ENCODE results near the gene OR51V1.
"Not testable (repeated sequence)": the region's sequence is repeated elsewhere in the genome, so short reads cannot be mapped to it uniquely, and the experiment has no call there.

The OR51V1 gene

DNA sequence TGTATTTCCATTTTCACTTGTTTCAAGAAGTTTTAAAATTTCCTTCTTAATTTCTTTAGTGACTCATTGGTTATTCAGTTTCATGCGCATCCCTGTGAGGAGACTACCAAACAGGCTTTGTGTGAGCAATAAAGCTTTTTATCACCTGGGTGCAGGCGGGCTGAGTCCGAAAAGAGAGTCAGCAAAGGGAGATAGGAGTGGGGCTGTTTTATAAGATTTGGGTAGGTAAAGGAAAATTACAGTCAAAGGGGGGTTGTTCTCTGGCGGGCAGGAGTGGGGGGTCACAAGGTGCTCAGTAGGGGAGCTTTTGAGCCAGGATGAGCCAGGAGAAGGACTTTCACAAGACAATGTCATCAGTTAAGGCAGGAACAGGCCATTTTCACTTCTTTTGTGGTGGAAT lies 40.3 kb downstream of the OR51V1 start:
- H4K20me1 ChIP-seq (ENCODE audit: control insufficient read depth, insufficient read depth, low read depth, low read length); H3K9me2 ChIP-seq (replicated peaks; ENCODE audit: control insufficient read depth, low read length); H3K27ac ChIP-seq (ENCODE audit: low read depth, low read length); H3K4me3 ChIP-seq (ENCODE audit: low read length); H3K9me3 ChIP-seq (ENCODE audit: control insufficient read depth, insufficient read depth, low read length); H3K36me3 ChIP-seq (ENCODE audit: control insufficient read depth, low read length); H3K79me2 ChIP-seq (ENCODE audit: control insufficient read depth, low read length); H3K4me2 ChIP-seq (ENCODE audit: low read length); H3F3A ChIP-seq (ENCODE audit: control insufficient read depth, insufficient read depth); H3K4me1 ChIP-seq (ENCODE audit: control insufficient read depth, low read length); H3K27me3 ChIP-seq (ENCODE audit: control insufficient read depth, low read length): not testable (repeated sequence)

GRCh38 chr11:5159806-5160205 lies 40.7 kb downstream of the OR51V1 start:
- no peaks in the 10 kb centered on the region for H3K27me3 ChIP-seq (ENCODE audit: control insufficient read depth, low read length)
- H4K20me1 ChIP-seq (ENCODE audit: control insufficient read depth, insufficient read depth, low read depth, low read length), result no peaks in the 10 kb centered on the region
- TF ChIP-seq, protein P1, sequence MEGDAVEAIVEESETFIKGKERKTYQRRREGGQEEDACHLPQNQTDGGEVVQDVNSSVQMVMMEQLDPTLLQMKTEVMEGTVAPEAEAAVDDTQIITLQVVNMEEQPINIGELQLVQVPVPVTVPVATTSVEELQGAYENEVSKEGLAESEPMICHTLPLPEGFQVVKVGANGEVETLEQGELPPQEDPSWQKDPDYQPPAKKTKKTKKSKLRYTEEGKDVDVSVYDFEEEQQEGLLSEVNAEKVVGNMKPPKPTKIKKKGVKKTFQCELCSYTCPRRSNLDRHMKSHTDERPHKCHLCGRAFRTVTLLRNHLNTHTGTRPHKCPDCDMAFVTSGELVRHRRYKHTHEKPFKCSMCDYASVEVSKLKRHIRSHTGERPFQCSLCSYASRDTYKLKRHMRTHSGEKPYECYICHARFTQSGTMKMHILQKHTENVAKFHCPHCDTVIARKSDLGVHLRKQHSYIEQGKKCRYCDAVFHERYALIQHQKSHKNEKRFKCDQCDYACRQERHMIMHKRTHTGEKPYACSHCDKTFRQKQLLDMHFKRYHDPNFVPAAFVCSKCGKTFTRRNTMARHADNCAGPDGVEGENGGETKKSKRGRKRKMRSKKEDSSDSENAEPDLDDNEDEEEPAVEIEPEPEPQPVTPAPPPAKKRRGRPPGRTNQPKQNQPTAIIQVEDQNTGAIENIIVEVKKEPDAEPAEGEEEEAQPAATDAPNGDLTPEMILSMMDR (IDR thresholded peaks at IDR 0.05; ENCODE audit: low read depth, low read length, poor library complexity, severe bottlenecking), result no peak
- TF ChIP-seq EZH2phosphoT487 (IDR thresholded peaks at IDR 0.05; ENCODE audit: borderline replicate concordance, low read length), result no peak

DNA sequence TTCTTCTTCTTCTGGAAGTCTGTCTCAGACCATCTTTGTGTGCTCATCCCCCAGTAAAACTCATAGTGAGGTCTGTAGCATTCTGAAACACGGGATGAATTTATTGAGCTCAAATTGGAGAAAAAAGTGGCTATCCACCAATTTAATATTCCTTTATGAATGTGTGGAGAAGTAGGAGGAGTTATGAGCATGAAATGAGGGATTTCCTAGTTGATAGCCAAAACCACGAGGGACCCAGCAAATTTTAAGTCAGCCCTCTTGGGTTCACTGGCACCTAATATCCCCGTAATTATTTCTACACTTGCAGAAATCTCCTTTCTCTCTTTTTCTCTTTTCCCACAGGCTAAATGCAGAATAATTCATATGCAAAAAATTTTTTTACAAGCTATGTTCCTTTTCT lies 45.8 kb downstream of the OR51V1 start, which contains the start of gene OR52A1:
Gene OR52A1, minus strand, starts transcription at position 101 of the 400 bp plus-strand sequence. CDS start 2,388 bp downstream, outside the sequence.
- H3K36me3 ChIP-seq (ENCODE audit: control insufficient read depth, low read length), result no peaks in the 10 kb centered on the region

More at GRCh38 chr11:5159806-5160205, 40.7 kb downstream of the OR51V1 start:
- Histone ChIP-seq H3K9me3 (ENCODE audit: control insufficient read depth, insufficient read depth, low read length) (no peaks in the 10 kb centered on the region), H3K27ac (ENCODE audit: low read depth, low read length) (no peak overlapping the region), H3K4me3 (ENCODE audit: low read length) (no peak overlapping the region), H3K4me2 (ENCODE audit: low read length) (no peak overlapping the region), H3K9me2 (replicated peaks; ENCODE audit: control insufficient read depth, low read length) (no peaks in the 10 kb centered on the region), H3K36me3 (ENCODE audit: control insufficient read depth, low read length) (no peaks in the 10 kb centered on the region), H3F3A (ENCODE audit: control insufficient read depth, insufficient read depth) (no peaks in the 10 kb centered on the region), H3K4me1 (ENCODE audit: control insufficient read depth, low read length) (no peaks in the 10 kb centered on the region), H3K79me2 (ENCODE audit: control insufficient read depth, low read length) (no peaks in the 10 kb centered on the region)

More for the DNA sequence above, 45.8 kb downstream of the OR51V1 start, which contains the start of gene OR52A1:
- Histone ChIP-seq H3F3A (ENCODE audit: control insufficient read depth, insufficient read depth) (no peaks in the 10 kb centered on the region), H3K4me1 (ENCODE audit: control insufficient read depth, low read length) (no peaks in the 10 kb centered on the region), H4K20me1 (ENCODE audit: control insufficient read depth, insufficient read depth, low read depth, low read length) (no peaks in the 10 kb centered on the region), H3K4me3 (ENCODE audit: low read length) (no peak within 1 kb of the TSS), H3K27me3 (ENCODE audit: control insufficient read depth, low read length) (no peaks in the 10 kb centered on the region), H3K79me2 (ENCODE audit: control insufficient read depth, low read length) (no peaks in the 10 kb centered on the region), H3K9me3 (ENCODE audit: control insufficient read depth, insufficient read depth, low read length) (no peaks in the 10 kb centered on the region), H3K27ac (ENCODE audit: low read depth, low read length) (no peak within 1 kb of the TSS), H3K9me2 (replicated peaks; ENCODE audit: control insufficient read depth, low read length) (no peaks in the 10 kb centered on the region), H3K4me2 (ENCODE audit: low read length) (no peak within 1 kb of the TSS)
- TF ChIP-seq EZH2phosphoT487 (IDR thresholded peaks at IDR 0.05; ENCODE audit: borderline replicate concordance, low read length), result no peak
- TF ChIP-seq, protein P1 (IDR thresholded peaks at IDR 0.05; ENCODE audit: low read depth, low read length, poor library complexity, severe bottlenecking), result no peak

All from DOHH2 (cell line).